H9 (cell line): Measurements from ENCODE around the gene CDYL2. TPM values are rescaled to one million over a fixed set of nuclear protein-coding genes. Genes with fewer than 3 reads are reported as not detected.

Source experiments
- DNase-seq: peaks from one replicate; pipeline ENCODE4 v3.0.0-alpha.2; 2017
- H2AFZ ChIP-seq: one replicate; pipeline ENCODE4 v1.6.1; 2013; ENCODE audit warnings: mild to moderate bottlenecking, low read length, control low read depth, moderate library complexity
- H2AK5ac ChIP-seq: 2 replicates; pipeline ENCODE4 v1.6.1; 2013; ENCODE audit warnings: low read length, control low read depth, mixed read lengths; ENCODE audit not compliant: insufficient read length
- H2BK120ac ChIP-seq: one replicate; pipeline ENCODE4 v1.6.1; 2013; ENCODE audit warnings: low read depth, mild to moderate bottlenecking, low read length, control low read depth, inconsistent platforms; ENCODE audit not compliant: poor library complexity, severe bottlenecking
- H2BK12ac ChIP-seq: 2 replicates; pipeline ENCODE4 v1.6.1; 2013; ENCODE audit warnings: low read length, control low read depth, mixed read lengths, low read depth; ENCODE audit not compliant: insufficient read length
- H2BK15ac ChIP-seq: 2 replicates; pipeline ENCODE4 v1.6.1; 2013; ENCODE audit warnings: low read depth, low read length, control low read depth
- H2BK20ac ChIP-seq: one replicate; pipeline ENCODE4 v1.6.1; 2013; ENCODE audit warnings: low read depth, mild to moderate bottlenecking, low read length, control low read depth, inconsistent platforms; ENCODE audit not compliant: poor library complexity, severe bottlenecking
- H2BK5ac ChIP-seq: 2 replicates; pipeline ENCODE4 v1.6.1; 2013; ENCODE audit warnings: low read length, control low read depth, mixed read lengths; ENCODE audit not compliant: insufficient read length
- H3K14ac ChIP-seq: 2 replicates; pipeline ENCODE4 v1.6.1; 2013; ENCODE audit warnings: low read length, control low read depth; ENCODE audit not compliant: insufficient read depth
- H3K18ac ChIP-seq: 2 replicates; pipeline ENCODE4 v1.6.1; 2013; ENCODE audit warnings: low read depth, mild to moderate bottlenecking, mixed read lengths, low read length, control low read depth; ENCODE audit not compliant: insufficient read length
- H3K23ac ChIP-seq: 2 replicates; pipeline ENCODE4 v1.6.1; 2013; ENCODE audit warnings: low read length, control low read depth, mixed read lengths, low read depth; ENCODE audit not compliant: insufficient read length
- H3K23me2 ChIP-seq: 2 replicates; pipeline ENCODE4 v1.6.1; 2013; ENCODE audit warnings: low read depth, mild to moderate bottlenecking, mixed read lengths, low read length, control low read depth; ENCODE audit not compliant: insufficient read length, poor library complexity, severe bottlenecking
- H3K27ac ChIP-seq: 2 replicates; pipeline ENCODE4 v1.5.1; 2013; ENCODE audit warnings: low read length, control low read depth, mixed read lengths, low read depth; ENCODE audit not compliant: insufficient read length
- H3K27me3 ChIP-seq: 2 replicates; pipeline ENCODE4 v1.6.1; 2013; ENCODE audit warnings: low read length, control low read depth, inconsistent platforms; ENCODE audit not compliant: insufficient read depth
- H3K4ac ChIP-seq: 2 replicates; pipeline ENCODE4 v1.6.1; 2013; ENCODE audit warnings: low read depth, mild to moderate bottlenecking, control low read depth, inconsistent platforms, low read length, moderate library complexity
- H3K4me1 ChIP-seq: 2 replicates; pipeline ENCODE4 v1.6.1; 2013; ENCODE audit warnings: low read length, control low read depth, inconsistent platforms; ENCODE audit not compliant: insufficient read depth
- H3K4me2 ChIP-seq: 2 replicates; pipeline ENCODE4 v1.6.1; 2013; ENCODE audit warnings: low read length, control low read depth, mixed read lengths; ENCODE audit not compliant: insufficient read length, insufficient read depth
- H3K56ac ChIP-seq: 2 replicates; pipeline ENCODE4 v1.6.1; 2013; ENCODE audit warnings: low read depth, mild to moderate bottlenecking, mixed read lengths, low read length, control low read depth; ENCODE audit not compliant: insufficient read length
- H3K79me1 ChIP-seq: 2 replicates; pipeline ENCODE4 v1.6.1; 2013; ENCODE audit warnings: low read depth, mild to moderate bottlenecking, moderate library complexity, low read length, control low read depth, inconsistent platforms; ENCODE audit not compliant: insufficient read depth, poor library complexity, severe bottlenecking
- H3K79me2 ChIP-seq: 2 replicates; pipeline ENCODE4 v1.6.1; 2013; ENCODE audit warnings: low read length, control low read depth, inconsistent platforms; ENCODE audit not compliant: insufficient read depth
- H3K9ac ChIP-seq: 2 replicates; pipeline ENCODE4 v1.6.1; 2013; ENCODE audit warnings: low read length, control low read depth, mixed read lengths; ENCODE audit not compliant: insufficient read length; ENCODE audit errors: extremely low read depth
- H3K9me3 ChIP-seq: one replicate; pipeline ENCODE4 v1.6.1; 2013; ENCODE audit warnings: low read depth, low read length, inconsistent platforms; ENCODE audit not compliant: control insufficient read depth
- H3T11ph ChIP-seq: one replicate; pipeline ENCODE4 v1.6.1; 2013; ENCODE audit warnings: mild to moderate bottlenecking, low read length, control low read depth, inconsistent platforms
- H4K20me1 ChIP-seq: one replicate; pipeline ENCODE4 v1.6.1; 2013; ENCODE audit not compliant: control insufficient read depth, insufficient read length, insufficient read depth
- H4K5ac ChIP-seq: 2 replicates; pipeline ENCODE4 v1.6.1; 2013; ENCODE audit warnings: low read depth, mild to moderate bottlenecking, mixed read lengths, low read length, control low read depth; ENCODE audit not compliant: insufficient read length
- H4K8ac ChIP-seq: replicated peaks from 2 replicates; pipeline ENCODE4 v1.6.1; 2013; ENCODE audit warnings: low read length, control low read depth, mixed read lengths, low read depth; ENCODE audit not compliant: insufficient read length
- H4K91ac ChIP-seq: 2 replicates; pipeline ENCODE4 v1.6.1; 2013; ENCODE audit warnings: low read depth, mild to moderate bottlenecking, moderate library complexity, mixed read lengths, low read length, control low read depth; ENCODE audit not compliant: insufficient read length
- H3K27ac Mint-ChIP-seq, 3 experiments: 2 replicates in 2 of 3; 3 replicates in 1 of 3; pipeline ENCODE4 v1.8.0; 2020 to 2021; ENCODE audit warnings: mixed read lengths in 3 of 3, mild to moderate bottlenecking in 1 of 3, moderate library complexity in 1 of 3
- H3K27me3 Mint-ChIP-seq: 2 replicates; pipeline ENCODE4 v1.8.0; 2021; ENCODE audit warnings: low read depth, mild to moderate bottlenecking, moderate library complexity, mixed read lengths
- H3K36me3 Mint-ChIP-seq, 3 experiments: 2 replicates in 2 of 3; 3 replicates in 1 of 3; pipeline ENCODE4 v1.8.0; 2020 to 2021; ENCODE audit warnings: low read depth in 3 of 3, mixed read lengths in 3 of 3; ENCODE audit not compliant: insufficient read depth in 1 of 3
- H3K4me1 Mint-ChIP-seq, 2 experiments: 2 replicates each; pipeline ENCODE4 v1.8.0; 2020; ENCODE audit warnings: mixed read lengths in 2 of 2
- H3K4me3 Mint-ChIP-seq, 2 experiments: 2 replicates in 1 of 2; 3 replicates in 1 of 2; pipeline ENCODE4 v1.8.0; 2020 to 2021; ENCODE audit warnings: mild to moderate bottlenecking in 2 of 2, mixed read lengths in 2 of 2, moderate library complexity in 1 of 2
- H3K9me3 Mint-ChIP-seq, 2 experiments: 2 replicates in 1 of 2; 3 replicates in 1 of 2; pipeline ENCODE4 v1.8.0; 2020; ENCODE audit warnings: mild to moderate bottlenecking in 2 of 2, mixed read lengths in 2 of 2, moderate library complexity in 1 of 2
- CTCF ChIP-seq: fragments of 200-600 bp; sonication (generic); conservative IDR thresholded peaks from 3 replicates; pipeline ENCODE4 v1.8.0; 2021; ENCODE audit warnings: antibody characterized with exemption, mild to moderate bottlenecking
- WGBS: extraction: QIAGEN DNeasy Blood & Tissue Kit; methylation state at CpG from one replicate; pipeline ENCODE4 v1.1.7; 2013; ENCODE audit warnings: missing lambda C conversion rate, low lambda C conversion rate, mixed read lengths; ENCODE audit not compliant: insufficient read length; ENCODE audit errors: extremely low coverage; 5-methylcytosine and 5-hydroxymethylcytosine counted together
- total RNA-seq: library from RNA; stranded (reverse); gene quantifications from 2 replicates; pipeline ENCODE4 v1.2.1, GENCODE V29; 2021

The CDYL2 gene
- total RNA-seq, 1 experiment from 2014 or later, result 4.2 TPM

- DNase-seq, result no peak
- no peak overlapping the region for H3K4me3 Mint-ChIP-seq
- no peaks in the 10 kb centered on the region for H4K20me1 ChIP-seq
Measured at GRCh38 chr16:80623376-80623775, 181.0 kb downstream of the CDYL2 start.

More at GRCh38 chr16:80623376-80623775, 181.0 kb downstream of the CDYL2 start:
- Mint-ChIP-seq H3K27ac (no peak overlapping the region), H3K9me3 (peaks cover 6 to 25% of the 10 kb centered on the region in 2 experiments; a peak in 4 of 5 replicates), H3K36me3 (no peaks in the 10 kb centered on the region; a peak in 1 of 7 replicates), H3K27me3 (no peaks in the 10 kb centered on the region), H3K4me1 (peaks cover 0 to 3% of the 10 kb centered on the region in 2 experiments; a peak in 1 of 4 replicates)
- Histone ChIP-seq H3K9me3 (no peaks in the 10 kb centered on the region), H4K5ac (no peak overlapping the region), H3K23me2 (no peaks in the 10 kb centered on the region), H3K27ac (no peak overlapping the region), H3K27me3 (no peaks in the 10 kb centered on the region), H3K18ac (no peak overlapping the region), H3K23ac (no peak overlapping the region), H3K4ac (no peak overlapping the region), H2AK5ac (no peak overlapping the region), H3K9ac (no peak overlapping the region), H2BK20ac (no peak overlapping the region), H2BK12ac (no peak overlapping the region), H3K79me1 (no peaks in the 10 kb centered on the region), H2BK5ac (no peak overlapping the region), H3K56ac (no peak overlapping the region), H4K8ac (no peak overlapping the region), H3K79me2 (no peaks in the 10 kb centered on the region), H4K91ac (no peak overlapping the region), H3T11ph (no peak overlapping the region), H3K4me2 (no peak overlapping the region), H2BK15ac (no peak overlapping the region), H2BK120ac (no peak overlapping the region), H3K14ac (no peak overlapping the region), H3K4me1 (no peaks in the 10 kb centered on the region), H2AFZ (no peak overlapping the region)
- TF ChIP-seq CTCF, result no peak
- no CpG with 5 or more reads among the region's 4 CpGs for WGBS
